ENCODE measurements around the gene FYCO1. TPM values are rescaled to one million over a fixed set of nuclear protein-coding genes. Genes with fewer than 3 reads are reported as not detected.

FYCO1 gene
- polyA plus RNA-seq, 3 donors: 0.59 to 5.0 (median 1.3) TPM

- no peak overlapping the region for H3K27ac ChIP-seq (ENCODE audit: low read depth in 1 of 2, low read length in 2 of 2)
- no peaks in the 10 kb centered on the region for H4K20me1 ChIP-seq (ENCODE audit: insufficient read depth, low read length)
- H3K36me3 Mint-ChIP-seq: peaks cover 95 to 99% of the 10 kb centered on the region in 2 donors
- no peak overlapping the region for H3K9ac ChIP-seq (ENCODE audit: insufficient read depth, low read length, poor library complexity, severe bottlenecking)
- H3K27me3 ChIP-seq (ENCODE audit: control insufficient read depth in 2 of 2, insufficient read depth in 2 of 2, low read length in 2 of 2): no peaks in the 10 kb centered on the region
- peaks cover 1 to 4% (median 1%) of the 10 kb centered on the region in 3 donors for H3K27me3 Mint-ChIP-seq (ENCODE audit: low read depth in 3 of 3)
- H3K4me1 Mint-ChIP-seq: no peaks in the 10 kb centered on the region
- no peaks in the 10 kb centered on the region for H3K9me3 ChIP-seq (replicated peaks in 1 of 2; ENCODE audit: control insufficient read depth in 1 of 2, insufficient read depth in 1 of 2, low read length in 2 of 2)
- intact Hi-C loops (cut with micrococcal nuclease): no loop called here
- no peak overlapping the region for H2AFZ ChIP-seq (ENCODE audit: insufficient read depth, low read depth, low read length, poor library complexity, severe bottlenecking)
- no peak for TF ChIP-seq CTCF (IDR thresholded peaks at IDR 0.05)
- no peak overlapping the region for H3K4me3 ChIP-seq (replicated peaks in 1 of 3; ENCODE audit: low read depth in 2 of 3, low read length in 3 of 3)
- no peak overlapping the region for H3K4me3 Mint-ChIP-seq
- H3K9me3 Mint-ChIP-seq: no peaks in the 10 kb centered on the region
- WGBS (ENCODE audit: insufficient coverage): 90% methylated on average over 4 of the region's 4 CpGs
- H3K36me3 ChIP-seq (replicated peaks in 1 of 2; ENCODE audit: control insufficient read depth in 1 of 2, insufficient read depth in 2 of 2, low read length in 2 of 2): peaks cover 93 to 99% of the 10 kb centered on the region in 2 donors
- H3K4me2 ChIP-seq (replicated peaks; ENCODE audit: extremely low read depth, low read length, poor library complexity, severe bottlenecking): no peak overlapping the region
- no peaks in the 10 kb centered on the region for H3K79me2 ChIP-seq (ENCODE audit: insufficient read depth, low read length)
- peak overlapping the region in 1 of 7 donors; percentile 3 for H3K27ac Mint-ChIP-seq
- no peak for DNase-seq
- no peaks in the 10 kb centered on the region for H3K4me1 ChIP-seq (ENCODE audit: control insufficient read depth in 1 of 2, insufficient read depth in 2 of 2, low read length in 2 of 2)
These were observed 42.1 kb downstream of the FYCO1 start for GRCh38 chr3:45953536-45953935.

- peaks cover 95 to 96% of the 10 kb centered on the region in 2 donors for H3K36me3 Mint-ChIP-seq
- H3K27ac Mint-ChIP-seq: peak overlapping the region in 2 of 7 donors; percentile 36 to 62
- intact Hi-C loops (cut with micrococcal nuclease): no loop called here
- peaks cover 1 to 4% (median 1%) of the 10 kb centered on the region in 3 donors for H3K27me3 Mint-ChIP-seq (ENCODE audit: low read depth in 3 of 3)
- Histone ChIP-seq H2AFZ (ENCODE audit: insufficient read depth, low read depth, low read length, poor library complexity, severe bottlenecking) (no peak overlapping the region), H4K20me1 (ENCODE audit: insufficient read depth, low read length) (no peaks in the 10 kb centered on the region), H3K79me2 (ENCODE audit: insufficient read depth, low read length) (no peaks in the 10 kb centered on the region), H3K36me3 (replicated peaks in 1 of 2; ENCODE audit: control insufficient read depth in 1 of 2, insufficient read depth in 2 of 2, low read length in 2 of 2) (peaks cover 92 to 99% of the 10 kb centered on the region in 2 donors), H3K4me3 (replicated peaks in 1 of 3; ENCODE audit: low read depth in 2 of 3, low read length in 3 of 3) (no peak overlapping the region), H3K27ac (ENCODE audit: low read depth in 1 of 2, low read length in 2 of 2) (no peak overlapping the region), H3K27me3 (ENCODE audit: control insufficient read depth in 2 of 2, insufficient read depth in 2 of 2, low read length in 2 of 2) (no peaks in the 10 kb centered on the region), H3K9me3 (replicated peaks in 1 of 2; ENCODE audit: control insufficient read depth in 1 of 2, insufficient read depth in 1 of 2, low read length in 2 of 2) (no peaks in the 10 kb centered on the region), H3K4me1 (ENCODE audit: control insufficient read depth in 1 of 2, insufficient read depth in 2 of 2, low read length in 2 of 2) (no peaks in the 10 kb centered on the region), H3K9ac (ENCODE audit: insufficient read depth, low read length, poor library complexity, severe bottlenecking) (no peak overlapping the region), H3K4me2 (replicated peaks; ENCODE audit: extremely low read depth, low read length, poor library complexity, severe bottlenecking) (no peak overlapping the region)
- TF ChIP-seq CTCF (IDR thresholded peaks at IDR 0.05): no peak
- H3K4me3 Mint-ChIP-seq: no peak overlapping the region
- H3K4me1 Mint-ChIP-seq: no peaks in the 10 kb centered on the region
- 74% methylated on average over 3 of the region's 4 CpGs for WGBS (ENCODE audit: insufficient coverage)
- no peaks in the 10 kb centered on the region for H3K9me3 Mint-ChIP-seq
- DNase-seq: no peak
These were observed 43.2 kb downstream of the FYCO1 start for GRCh38 chr3:45952456-45952855.
